Fibroblast of skin of abdomen (primary cell): ENCODE results near the gene SLC26A11.
"Not testable (repeated sequence)": the region's sequence is repeated elsewhere in the genome, so short reads cannot be mapped to it uniquely, and the experiment has no call there.

Source experiments
- DNase-seq: peaks from one replicate; pipeline ENCODE4 v3.0.0-alpha.2; 2013

Gene SLC26A11

GRCh38 chr17:80285237-80285920 lies 65.2 kb downstream of the SLC26A11 start:
- DNase-seq: no peak

GRCh38 chr17:80286638-80286960 lies 66.4 kb downstream of the SLC26A11 start:
- no peak for DNase-seq

GRCh38 chr17:80287038-80287437 lies 66.8 kb downstream of the SLC26A11 start:
- no peak for DNase-seq

GRCh38 chr17:80287806-80288567 lies 67.8 kb downstream of the SLC26A11 start:
- no peak for DNase-seq

- no peak for DNase-seq
Observed at GRCh38 chr17:80289616-80290015, 69.4 kb downstream of the SLC26A11 start.

- no peak for DNase-seq
Observed at GRCh38 chr17:80290156-80290555, 69.9 kb downstream of the SLC26A11 start.

GRCh38 chr17:80291260-80291659 lies 71.0 kb downstream of the SLC26A11 start:
- no peak for DNase-seq

GRCh38 chr17:80291691-80292487 lies 71.7 kb downstream of the SLC26A11 start:
- DNase-seq: no peak

GRCh38 chr17:80292521-80292971 lies 72.3 kb downstream of the SLC26A11 start:
- DNase-seq: no peak

- DNase-seq: no peak
Observed at GRCh38 chr17:80294210-80294609, 74.0 kb downstream of the SLC26A11 start.

GRCh38 chr17:80294653-80295052 lies 74.4 kb downstream of the SLC26A11 start:
- no peak for DNase-seq

- DNase-seq: no peak
Observed at GRCh38 chr17:80295146-80295545, 74.9 kb downstream of the SLC26A11 start.

GRCh38 chr17:80295559-80295958 lies 75.3 kb downstream of the SLC26A11 start:
- DNase-seq: no peak

- DNase-seq: no peak
Observed at GRCh38 chr17:80296221-80296620, 76.0 kb downstream of the SLC26A11 start.

GRCh38 chr17:80297996-80298560 lies 77.9 kb downstream of the SLC26A11 start:
- DNase-seq: no peak

GRCh38 chr17:80299350-80300100 lies 79.3 kb downstream of the SLC26A11 start:
- DNase-seq: not testable (repeated sequence)

GRCh38 chr17:80300756-80301155 lies 80.5 kb downstream of the SLC26A11 start:
- DNase-seq: not testable (repeated sequence)
